Left ventricle myocardium inferior (tissue), 1 donor: ENCODE results near the gene NIPAL4. TPM values are rescaled to one million over a fixed set of nuclear protein-coding genes. Genes with fewer than 3 reads are reported as not detected.

Experiments
- DNase-seq: peaks from one replicate; pipeline ENCODE4 v3.0.0-alpha.2; 2020
- H3K27ac ChIP-seq: fragments of 200-600 bp; replicated peaks from 2 replicates; pipeline ENCODE4 v1.8.0; 2021
- H3K27me3 ChIP-seq: fragments of 200-600 bp; 2 replicates; pipeline ENCODE4 v1.8.0; 2021; ENCODE audit warnings: low read depth
- H3K36me3 ChIP-seq: fragments of 200-600 bp; 2 replicates; pipeline ENCODE4 v1.8.0; 2021
- H3K4me1 ChIP-seq: fragments of 200-600 bp; 2 replicates; pipeline ENCODE4 v1.8.0; 2021
- H3K4me3 ChIP-seq: fragments of 200-600 bp; 2 replicates; pipeline ENCODE4 v1.8.0; 2021; ENCODE audit warnings: mild to moderate bottlenecking, moderate library complexity
- H3K9me3 ChIP-seq: fragments of 200-600 bp; replicated peaks from 2 replicates; pipeline ENCODE4 v1.8.0; 2021
- CTCF ChIP-seq: fragments of 200-600 bp; IDR thresholded peaks from 2 replicates; pipeline ENCODE4 v1.8.0; 2021; ENCODE audit warnings: antibody characterized with exemption, mild to moderate bottlenecking, borderline replicate concordance
- intact Hi-C: fragments of 100-400 bp; cut with micrococcal nuclease; formaldehyde crosslinking; loops from one replicate; pipeline ENCODE4 v1.11.0; 2022
- total RNA-seq: library from RNA; stranded (reverse); fragmentation: NEBNext Ultra II Directional; extraction: Animal tissue kit (Norgen Biotek cat#: 25700); gene quantifications from one replicate; pipeline ENCODE4 v1.2.1, GENCODE V29; 2021
- donor health status: DM: no; HTN: yes; CAD: no; lungs with severe emphysema.

Gene NIPAL4
- total RNA-seq, 1 donor from 2014 or later: not detected

- DNase-seq: no peak
- H3K27me3 ChIP-seq: no peaks in the 10 kb centered on the region
- peaks cover 34% of the 10 kb centered on the region for H3K4me1 ChIP-seq
- no peak overlapping the region for H3K27ac ChIP-seq
- no peak overlapping the region for H3K4me3 ChIP-seq
- peaks cover 33% of the 10 kb centered on the region for H3K36me3 ChIP-seq
- intact Hi-C loops: no loop called here
- no peaks in the 10 kb centered on the region for H3K9me3 ChIP-seq
- no peak for TF ChIP-seq CTCF
These were observed 46.1 kb downstream of the NIPAL4 start for GRCh38 chr5:157506066-157506590.

GRCh38 chr5:157506981-157507780, 47.2 kb downstream of the NIPAL4 start:
- intact Hi-C loops: no loop called here
- no peak for TF ChIP-seq CTCF
- no peak overlapping the region for H3K4me3 ChIP-seq
- DNase-seq: no peak
- peak overlapping the region; percentile 38 for H3K27ac ChIP-seq
- peaks cover 27% of the 10 kb centered on the region for H3K36me3 ChIP-seq
- peaks cover 45% of the 10 kb centered on the region for H3K4me1 ChIP-seq
- H3K27me3 ChIP-seq: no peaks in the 10 kb centered on the region
- no peaks in the 10 kb centered on the region for H3K9me3 ChIP-seq

- TF ChIP-seq CTCF: no peak
- peaks cover 58% of the 10 kb centered on the region for H3K4me1 ChIP-seq
- no peak overlapping the region for H3K4me3 ChIP-seq
- H3K9me3 ChIP-seq: no peaks in the 10 kb centered on the region
- peaks cover 29% of the 10 kb centered on the region for H3K36me3 ChIP-seq
- no peak for DNase-seq
- intact Hi-C loops: no loop called here
- no peak overlapping the region for H3K27ac ChIP-seq
- no peaks in the 10 kb centered on the region for H3K27me3 ChIP-seq
These were observed 49.1 kb downstream of the NIPAL4 start for GRCh38 chr5:157509093-157509492.

GRCh38 chr5:157509587-157509986, 49.6 kb downstream of the NIPAL4 start:
- TF ChIP-seq CTCF: no peak
- peaks cover 24% of the 10 kb centered on the region for H3K36me3 ChIP-seq
- DNase-seq: no peak
- no peak overlapping the region for H3K4me3 ChIP-seq
- intact Hi-C loops: no loop called here
- H3K4me1 ChIP-seq: peaks cover 59% of the 10 kb centered on the region
- H3K9me3 ChIP-seq: no peaks in the 10 kb centered on the region
- H3K27me3 ChIP-seq: no peaks in the 10 kb centered on the region
- no peak overlapping the region for H3K27ac ChIP-seq

GRCh38 chr5:157510682-157511081, 50.7 kb downstream of the NIPAL4 start:
- Histone ChIP-seq H3K36me3 (peaks cover 20% of the 10 kb centered on the region), H3K27me3 (no peaks in the 10 kb centered on the region), H3K27ac (peak overlapping the region; percentile 77), H3K9me3 (no peaks in the 10 kb centered on the region), H3K4me1 (peaks cover 65% of the 10 kb centered on the region), H3K4me3 (no peak overlapping the region)
- no peak for TF ChIP-seq CTCF
- DNase-seq: no peak
- intact Hi-C loops: no loop called here
